Esophagus squamous epithelium (tissue), 4 donors: ENCODE results near the gene MPZL1.
"Not testable (repeated sequence)": the region's sequence is repeated elsewhere in the genome, so short reads cannot be mapped to it uniquely, and the experiment has no call there.

Experiments
- CTCF ChIP-seq, 6 experiments: fragments of 450-650 bp in 4 of 6; fragments of 200-600 bp in 2 of 6; sonication (generic) in 2 of 6; IDR thresholded peaks; one replicate each; pipeline ENCODE4 v1.5.1; 2016 to 2019; ENCODE audit warnings: antibody characterized with exemption in 6 of 6, mild to moderate bottlenecking in 4 of 6, moderate library complexity in 4 of 6
- POLR2A ChIP-seq, 4 donors: fragments of 450-650 bp; IDR thresholded peaks; one replicate each; pipeline ENCODE4 v1.6.1; 2017; ENCODE audit warnings: antibody characterized with exemption in 4 of 4, mild to moderate bottlenecking in 4 of 4, moderate library complexity in 3 of 4

- TF ChIP-seq CTCF, POLR2A (IDR thresholded peaks at IDR 0.05): not testable (repeated sequence)
These were observed 20.7 kb downstream of the MPZL1 start for GRCh38 chr1:167742392-167743057.
